Measurements from ENCODE around the gene CD59.

DNA sequence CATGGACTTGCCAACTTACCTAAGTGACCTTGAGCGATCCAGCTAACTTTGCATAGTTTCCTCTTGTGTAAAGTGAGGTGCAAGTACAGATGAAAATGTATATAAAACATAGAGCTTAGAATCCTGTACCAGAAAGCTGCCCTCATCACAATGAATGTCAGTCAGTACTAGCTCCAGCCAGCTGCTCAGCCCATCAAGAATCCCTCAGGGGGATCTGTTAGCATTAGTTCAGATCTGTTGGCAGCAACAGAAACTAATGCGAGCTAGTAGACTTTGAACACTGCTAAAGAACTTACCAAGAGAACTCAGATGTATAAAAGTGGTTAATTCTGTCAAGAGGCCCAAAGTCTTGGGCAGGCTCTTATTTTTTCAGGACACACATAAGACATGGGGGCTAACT lies 29.3 kb downstream of the CD59 start:
- TF ChIP-seq CTCF (conservative IDR thresholded peaks at IDR 0.05), result no peak
- no peak for TF ChIP-seq ZFX (IDR thresholded peaks at IDR 0.05)
